AML-193 (cell line): ENCODE measurements around the gene FLOT1.

Source experiments
- DNase-seq, 2 experiments: peaks; one replicate each; lab custom pipeline; 2025; lab: John Stamatoyannopoulos, UW

Gene FLOT1

DNA sequence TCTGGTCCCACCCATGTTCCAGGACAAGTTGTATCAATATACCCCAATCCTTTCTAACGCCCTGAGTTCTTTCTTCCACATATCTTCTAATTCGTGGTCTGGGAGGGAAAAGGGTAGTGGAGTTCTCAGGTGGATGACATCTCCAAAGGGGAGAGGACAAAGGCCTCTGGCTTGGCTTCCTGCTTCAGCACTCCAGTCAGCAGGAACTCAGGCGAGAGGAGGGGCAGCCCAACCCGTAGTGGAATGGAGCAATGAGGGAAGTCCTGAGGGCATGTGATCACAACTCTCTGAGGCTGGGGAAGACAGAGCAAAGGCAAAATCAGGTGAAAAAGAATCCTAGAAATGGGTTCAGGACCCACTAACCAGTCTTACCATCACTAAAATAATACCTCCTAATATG is 42.1 kb downstream of the FLOT1 start:
- DNase-seq: no peak

DNA sequence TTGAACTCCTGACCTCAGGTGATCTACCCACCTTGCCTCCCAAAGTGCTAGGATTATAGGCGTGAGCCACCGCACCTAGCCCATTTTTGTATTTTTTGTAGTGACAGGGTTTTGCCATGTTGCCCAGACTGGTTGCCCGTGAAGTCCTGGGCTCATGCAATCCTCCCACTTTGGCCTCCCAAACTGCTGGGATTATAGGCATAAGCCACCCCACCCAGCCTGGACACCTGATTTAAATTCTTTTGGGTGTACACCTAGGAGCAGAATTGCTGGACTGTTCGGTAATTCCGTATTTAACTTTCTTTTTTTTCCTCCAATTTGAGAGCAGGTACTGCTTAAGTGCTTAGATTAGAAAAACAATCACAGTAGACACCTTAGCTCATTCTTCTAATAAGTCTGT is 46.1 kb downstream of the FLOT1 start:
- DNase-seq: no peak

DNA sequence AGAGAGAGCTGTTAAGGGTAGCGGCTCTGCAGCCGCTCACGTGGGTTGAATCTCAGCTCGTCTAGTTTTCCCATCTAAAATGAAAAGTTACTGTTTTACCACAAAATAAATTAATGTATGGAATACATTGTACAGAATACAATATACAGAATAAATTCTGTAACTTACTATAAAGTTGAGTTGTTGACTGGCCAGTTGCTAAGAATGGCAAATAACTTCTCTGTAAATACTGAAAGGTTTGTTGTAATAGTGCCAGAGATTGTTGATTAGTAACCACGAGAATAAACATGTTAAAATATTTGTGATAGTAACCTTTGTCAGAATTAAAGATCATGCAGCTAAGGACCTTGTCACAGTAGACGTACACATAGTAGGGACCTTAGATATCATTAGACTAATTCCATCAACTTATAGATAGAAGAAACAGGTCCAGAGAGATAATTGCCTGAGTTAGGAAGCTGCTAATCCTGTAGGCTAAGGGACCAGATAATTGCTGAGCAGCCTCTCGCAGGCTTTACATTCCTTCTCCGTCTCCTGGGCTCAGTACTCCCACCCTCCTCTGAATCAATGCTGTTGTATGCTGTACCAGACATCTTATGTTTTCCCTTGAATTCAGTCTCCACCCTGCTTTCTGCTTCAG is 51.2 kb downstream of the FLOT1 start:
- no peak for DNase-seq

DNA sequence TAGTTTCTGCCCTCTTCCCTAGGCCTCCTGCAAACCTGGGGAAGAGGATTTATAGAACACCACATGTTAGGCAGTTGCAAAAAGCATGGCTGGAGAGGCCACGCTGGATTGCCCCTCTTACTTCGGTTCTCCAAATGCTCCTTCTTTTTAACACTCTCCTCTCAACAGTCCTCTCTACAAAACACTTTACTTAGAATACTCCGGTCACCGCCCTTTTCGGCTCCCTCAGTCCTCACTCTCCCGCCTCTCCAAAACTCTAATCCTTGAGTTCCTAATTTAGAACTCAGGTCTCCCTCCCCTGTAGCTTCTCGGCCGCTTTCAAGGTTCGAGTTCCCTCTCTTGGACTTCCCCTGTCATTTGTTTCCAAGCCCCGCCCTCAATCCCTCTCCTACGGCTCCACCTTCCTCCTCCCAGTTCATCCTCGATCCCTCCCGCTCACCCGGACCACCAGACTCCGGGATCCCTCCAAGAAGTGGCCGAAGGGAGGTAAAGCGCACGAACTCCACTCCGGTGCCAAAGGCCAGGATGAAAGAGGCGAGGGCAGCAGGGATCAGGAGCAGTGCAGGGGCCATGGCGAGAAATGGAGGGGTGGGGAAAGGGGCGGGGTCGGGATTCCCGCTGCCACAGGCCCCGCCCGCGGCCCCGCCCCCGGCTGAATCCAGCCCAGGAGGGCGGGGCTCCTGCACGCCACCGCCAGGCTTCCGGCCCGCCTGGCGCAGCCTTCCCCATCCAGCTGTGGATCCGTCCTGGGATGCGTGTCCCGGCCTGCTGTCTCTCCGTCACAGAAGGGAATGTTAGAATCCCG is 51.9 kb downstream of the FLOT1 start, which contains the start of gene NRM:
NRM (minus strand) TSS at position 582 of the 805 bp plus-strand sequence; CDS start at position 572, 10 bp downstream.
- DNase-seq: peak; percentile 83 to 86

DNA sequence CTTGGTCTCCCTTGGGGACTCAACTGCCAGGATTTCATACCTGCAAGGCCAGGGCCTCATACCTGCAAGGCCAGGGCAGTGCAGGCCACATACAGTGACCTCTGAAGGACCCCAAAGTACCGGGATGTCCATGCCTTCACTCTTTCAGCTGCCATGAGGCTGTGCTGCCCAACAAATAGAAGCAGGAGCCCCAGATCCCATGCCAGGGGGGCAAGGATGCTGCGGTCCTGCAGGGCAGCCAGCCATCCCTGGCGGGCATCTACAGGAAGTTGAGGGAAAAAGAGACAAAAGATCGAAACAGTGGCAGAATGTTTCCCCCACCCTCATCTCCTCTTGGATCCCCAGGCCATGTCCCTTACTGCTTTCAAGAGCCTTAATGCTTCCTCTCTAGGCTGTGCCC is 52.5 kb downstream of the FLOT1 start:
- no peak for DNase-seq

DNA sequence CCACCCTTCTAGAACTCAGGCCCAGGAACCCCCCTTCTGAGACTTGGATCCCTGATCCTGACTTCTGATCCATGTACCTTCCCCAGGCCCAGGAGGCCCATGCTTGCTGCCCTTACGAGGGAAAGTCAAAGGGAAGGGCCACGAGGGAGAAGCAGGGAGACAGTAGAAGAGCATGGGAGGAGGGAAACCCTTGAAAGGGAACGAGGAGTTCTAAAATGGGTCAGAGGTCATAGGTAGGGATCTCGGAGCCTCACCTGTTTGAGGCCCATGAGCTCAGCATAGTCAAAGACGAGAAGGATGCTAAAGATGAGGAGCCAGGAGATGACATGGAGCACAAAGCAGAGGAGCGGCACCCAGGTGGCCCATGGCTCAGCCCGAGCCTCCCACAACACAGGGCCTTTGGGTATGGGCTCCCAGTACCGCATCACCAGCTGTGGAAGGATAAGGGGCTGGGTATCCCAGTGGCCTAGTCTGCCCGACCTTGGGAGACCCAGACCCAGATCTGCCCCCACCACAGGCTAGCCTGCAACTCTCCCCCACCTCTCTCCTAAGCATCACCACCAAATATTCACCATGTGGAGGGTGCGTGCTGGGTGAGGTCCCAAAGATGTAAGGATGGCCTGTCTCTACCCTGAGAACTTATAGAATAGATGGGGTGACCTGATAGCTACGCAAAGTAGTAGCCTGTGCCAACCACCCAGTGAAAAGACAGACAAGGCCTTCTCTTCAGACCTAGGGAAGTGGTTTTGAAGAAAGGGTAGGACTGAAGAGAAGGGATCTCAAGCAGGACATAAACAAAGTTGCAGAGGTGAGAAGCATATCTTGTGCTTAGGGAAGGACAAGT is 53.2 kb downstream of the FLOT1 start:
- DNase-seq: no peak

DNA sequence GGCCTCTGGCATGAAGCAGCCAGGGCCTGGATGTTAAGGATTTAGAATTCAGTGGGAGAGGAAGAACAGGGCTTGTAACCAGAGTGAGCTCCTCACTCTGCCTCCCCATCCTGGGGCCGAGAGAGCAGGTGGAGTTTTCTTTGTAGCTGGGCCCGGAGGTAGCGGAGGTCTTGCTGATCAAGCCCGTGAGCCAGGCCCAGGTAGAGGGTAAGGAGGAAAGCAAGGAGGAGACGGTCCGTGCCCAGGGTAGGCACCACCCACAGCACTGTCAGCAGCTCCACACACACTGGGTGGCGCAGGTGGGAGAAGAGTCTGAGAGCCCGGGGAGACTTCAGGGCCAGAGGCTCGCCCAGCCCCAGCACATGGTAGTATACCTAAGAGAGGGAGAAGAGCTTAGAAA is 53.9 kb downstream of the FLOT1 start:
- DNase-seq: no peak

DNA sequence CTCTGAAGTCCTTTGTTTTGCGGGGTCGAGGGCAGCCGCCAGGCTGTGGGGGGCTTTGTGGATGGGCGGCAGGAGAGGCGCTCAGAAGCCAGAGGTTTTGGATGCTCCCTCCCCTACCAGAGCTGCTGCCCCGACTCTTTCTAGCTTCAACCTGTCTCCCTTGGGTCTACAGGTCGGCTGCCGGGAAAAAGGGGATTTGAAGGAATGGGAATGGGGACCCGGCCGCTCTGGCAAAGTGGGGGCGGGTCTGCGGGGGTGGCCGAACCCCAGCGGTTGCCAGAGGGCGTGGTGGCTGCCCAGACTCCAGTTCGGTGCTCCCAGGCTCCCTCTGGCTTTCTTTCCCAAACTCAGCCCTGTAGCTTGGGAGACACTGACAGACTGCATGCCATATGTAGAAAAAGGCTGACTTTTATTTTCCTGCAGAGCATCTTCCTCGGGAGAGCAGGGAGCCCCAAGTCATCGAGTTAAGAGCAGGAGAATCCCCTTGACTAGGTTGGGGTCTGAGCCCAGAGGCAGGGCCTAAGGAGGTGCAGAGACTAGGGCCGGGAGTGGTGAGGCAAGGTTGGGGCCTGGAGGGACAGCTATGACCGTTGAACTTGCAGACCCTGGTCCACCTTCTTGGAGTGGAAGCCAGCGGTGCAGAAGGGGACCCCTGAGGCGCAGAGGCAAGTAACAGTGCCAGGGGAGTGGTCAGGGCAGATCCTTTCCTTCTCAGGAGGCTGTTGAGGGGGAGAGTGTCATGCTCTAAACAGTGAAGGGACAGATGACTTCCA is 54.6 kb downstream of the FLOT1 start:
- DNase-seq: no peak

DNA sequence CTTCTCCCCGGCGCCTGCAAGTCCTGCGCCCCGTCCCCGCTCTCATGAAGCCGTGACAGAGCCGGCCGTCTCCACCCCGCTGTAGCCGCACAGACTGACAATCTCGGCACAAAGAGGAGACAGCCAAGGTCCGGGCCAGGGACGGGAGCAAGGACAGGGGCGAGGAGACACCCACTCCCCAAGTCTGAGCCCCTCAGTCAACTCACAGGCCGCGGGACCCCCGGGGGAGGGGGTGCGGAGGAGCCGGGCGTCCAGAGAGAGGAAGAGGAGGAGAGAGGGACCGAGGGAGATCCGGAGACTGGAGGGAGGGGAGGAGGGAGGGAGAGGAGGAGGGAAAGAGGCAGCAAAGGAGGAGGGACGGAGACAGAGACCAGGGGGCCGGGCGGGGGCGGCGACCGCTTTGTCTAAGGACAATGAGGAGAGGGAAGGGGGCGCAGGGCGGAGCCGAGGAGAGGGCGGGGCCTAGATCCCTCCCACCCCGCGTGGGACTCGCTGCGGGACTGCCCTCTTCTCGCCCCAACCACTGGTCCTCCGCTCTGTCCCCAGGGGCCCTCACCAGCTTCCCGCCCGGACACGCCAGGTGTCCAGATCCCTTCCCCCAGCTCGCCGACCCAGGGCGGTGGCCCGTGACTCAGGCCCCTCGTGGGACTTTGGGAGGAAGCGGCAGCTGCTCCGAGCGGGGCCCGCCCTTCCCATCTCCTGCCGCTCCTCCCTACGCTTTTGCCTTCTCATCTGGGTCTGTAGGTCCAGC is 55.4 kb downstream of the FLOT1 start:
- peak; percentile 75 to 89 for DNase-seq

DNA sequence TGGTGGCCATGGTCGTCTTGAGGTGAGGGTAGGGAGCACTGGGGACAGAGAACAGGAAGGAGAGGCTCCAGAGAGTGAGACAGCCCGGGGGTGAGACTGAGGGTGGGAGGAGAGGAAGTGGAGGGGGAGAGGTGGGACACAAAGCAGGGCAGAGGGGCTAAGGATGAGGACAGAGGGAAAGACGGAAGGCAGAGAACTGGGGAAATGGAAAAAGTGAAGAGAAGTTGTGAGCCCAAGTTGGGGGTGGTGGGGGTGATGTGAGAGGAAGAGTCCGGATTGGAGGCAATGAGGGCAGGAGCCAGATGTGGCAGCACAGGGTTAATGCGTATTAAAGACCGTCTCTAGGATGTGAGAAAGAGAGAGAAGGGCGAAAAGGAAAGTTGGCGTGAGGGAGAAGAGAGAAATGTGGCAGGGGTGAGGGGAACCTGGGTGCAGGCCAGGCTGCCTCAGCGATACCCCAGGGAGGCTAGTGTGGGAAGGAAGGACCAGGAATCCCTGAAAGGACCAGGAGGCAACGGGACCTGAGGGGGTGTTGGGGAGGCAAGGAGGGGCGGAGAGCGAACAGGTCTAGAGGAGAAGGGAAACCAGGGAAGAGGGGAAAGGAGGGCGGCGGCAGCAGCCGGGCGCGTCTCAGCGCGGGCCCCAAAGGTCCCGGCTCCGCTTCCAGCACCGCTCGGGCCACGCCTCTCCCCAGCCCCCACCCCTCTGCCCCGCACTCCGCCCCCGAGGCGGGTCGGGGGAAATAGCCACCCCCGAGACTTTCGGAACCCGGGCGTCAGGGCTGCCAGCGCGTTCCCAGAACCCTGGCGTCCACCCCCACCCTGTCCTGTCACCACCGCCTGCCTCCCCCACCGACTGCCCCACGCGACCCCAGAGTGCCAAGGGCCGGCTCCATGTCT is 56.2 kb downstream of the FLOT1 start, which contains the start of gene PPP1R18:
PPP1R18 (minus strand) TSS at position 637 of the 899 bp plus-strand sequence; CDS start at position 10, 627 bp downstream.
- DNase-seq: peak in 1 of 2 experiments; percentile 53

DNA sequence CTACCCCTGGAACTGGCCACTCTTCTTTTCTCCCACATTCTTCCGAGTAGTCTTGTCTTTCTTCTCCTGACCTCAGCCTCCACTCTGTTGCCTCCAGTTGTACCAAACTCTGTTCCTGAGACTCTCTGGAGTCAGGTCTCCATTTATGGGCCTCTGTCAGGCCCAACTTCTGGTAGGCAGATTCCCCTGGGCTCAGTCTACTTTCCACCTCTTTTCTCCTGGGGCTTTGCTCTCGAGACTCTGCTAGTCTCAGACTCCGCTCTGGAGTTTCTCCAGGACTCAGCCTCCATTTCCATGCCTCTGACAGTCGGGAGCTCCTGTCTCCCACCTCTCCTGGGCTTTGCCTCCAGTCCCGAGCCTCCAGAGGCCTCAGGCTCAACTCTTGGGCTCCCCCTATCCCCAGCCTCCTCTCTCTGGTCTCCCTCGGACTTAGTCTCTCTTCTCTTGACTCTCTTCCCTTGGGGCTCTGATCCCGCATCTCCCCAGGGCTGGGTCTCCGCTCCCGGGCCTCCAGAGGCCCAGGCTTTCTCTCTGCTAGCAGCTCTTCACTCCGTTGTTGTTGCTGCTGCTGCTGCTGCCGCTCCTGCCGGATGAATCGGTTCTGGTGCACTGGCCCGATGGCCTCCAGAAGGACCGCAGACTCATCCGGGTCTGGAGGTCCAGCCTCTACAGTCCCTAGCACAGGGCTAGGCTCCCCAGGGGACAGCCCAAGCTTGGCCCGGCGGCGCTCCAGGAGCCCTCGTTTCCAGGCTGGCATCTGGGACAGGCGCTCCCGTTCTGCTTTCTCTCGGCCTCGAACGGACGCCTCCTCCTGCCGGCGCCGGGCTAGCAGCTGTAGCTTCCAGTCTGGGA is 57.1 kb downstream of the FLOT1 start:
- DNase-seq: peak; percentile 55

DNA sequence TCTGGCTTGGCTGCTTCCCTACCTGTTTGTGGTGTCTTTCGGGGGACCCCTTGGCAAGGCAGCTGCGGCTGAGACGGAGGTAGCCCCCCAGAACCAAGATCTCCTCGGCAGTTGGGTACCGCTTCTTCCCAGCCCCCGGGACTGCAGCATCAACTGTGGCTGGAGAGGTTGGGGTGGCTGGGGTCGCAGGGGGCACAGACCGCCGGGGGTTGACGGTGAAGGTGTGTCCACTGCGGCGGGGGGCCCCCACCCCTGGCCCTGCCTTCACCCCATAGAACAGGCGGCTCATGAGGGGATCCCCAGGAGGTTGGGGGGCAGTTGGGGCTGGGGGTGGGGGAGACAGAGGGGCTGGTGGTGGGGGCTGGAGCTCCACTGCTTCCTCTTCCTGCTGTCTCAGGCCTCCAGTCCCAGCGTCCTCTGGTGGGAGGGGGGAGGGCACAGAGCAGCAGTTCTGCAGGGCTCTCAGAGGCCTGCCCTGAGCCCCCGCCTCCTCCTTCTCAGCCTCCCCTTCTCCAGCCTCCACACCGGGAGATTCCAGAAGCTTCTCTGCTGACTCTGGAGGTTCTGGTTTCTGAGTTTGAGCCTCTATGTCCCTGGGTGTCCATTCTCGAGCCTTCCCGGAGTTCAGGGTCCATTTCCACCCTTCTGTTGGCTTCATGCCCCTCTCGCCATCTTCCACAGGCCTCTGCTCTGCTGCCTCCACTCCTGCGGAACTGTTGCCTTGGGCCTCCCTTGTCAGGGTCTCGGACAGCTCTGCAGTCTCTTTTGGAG is 57.9 kb downstream of the FLOT1 start:
- DNase-seq: peak; percentile 66 to 81

DNA sequence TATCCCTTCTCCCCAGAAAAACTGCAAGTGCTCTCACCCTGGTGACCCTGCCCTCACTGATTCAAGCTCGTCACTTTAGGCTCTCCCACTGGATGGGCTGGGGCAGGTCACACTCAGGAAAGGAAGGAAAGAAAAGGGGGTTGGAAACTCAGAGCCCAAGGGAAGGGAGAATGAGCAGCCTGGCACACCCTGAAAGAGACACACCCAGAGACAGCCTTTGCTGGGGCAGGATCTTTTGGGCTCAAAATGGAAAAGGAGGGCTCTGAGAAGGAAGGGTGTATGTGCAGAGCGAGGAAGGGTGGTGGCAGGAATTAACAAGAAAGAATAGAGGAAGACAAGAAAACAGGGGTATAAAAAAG is 58.5 kb downstream of the FLOT1 start:
- no peak for DNase-seq

DNA sequence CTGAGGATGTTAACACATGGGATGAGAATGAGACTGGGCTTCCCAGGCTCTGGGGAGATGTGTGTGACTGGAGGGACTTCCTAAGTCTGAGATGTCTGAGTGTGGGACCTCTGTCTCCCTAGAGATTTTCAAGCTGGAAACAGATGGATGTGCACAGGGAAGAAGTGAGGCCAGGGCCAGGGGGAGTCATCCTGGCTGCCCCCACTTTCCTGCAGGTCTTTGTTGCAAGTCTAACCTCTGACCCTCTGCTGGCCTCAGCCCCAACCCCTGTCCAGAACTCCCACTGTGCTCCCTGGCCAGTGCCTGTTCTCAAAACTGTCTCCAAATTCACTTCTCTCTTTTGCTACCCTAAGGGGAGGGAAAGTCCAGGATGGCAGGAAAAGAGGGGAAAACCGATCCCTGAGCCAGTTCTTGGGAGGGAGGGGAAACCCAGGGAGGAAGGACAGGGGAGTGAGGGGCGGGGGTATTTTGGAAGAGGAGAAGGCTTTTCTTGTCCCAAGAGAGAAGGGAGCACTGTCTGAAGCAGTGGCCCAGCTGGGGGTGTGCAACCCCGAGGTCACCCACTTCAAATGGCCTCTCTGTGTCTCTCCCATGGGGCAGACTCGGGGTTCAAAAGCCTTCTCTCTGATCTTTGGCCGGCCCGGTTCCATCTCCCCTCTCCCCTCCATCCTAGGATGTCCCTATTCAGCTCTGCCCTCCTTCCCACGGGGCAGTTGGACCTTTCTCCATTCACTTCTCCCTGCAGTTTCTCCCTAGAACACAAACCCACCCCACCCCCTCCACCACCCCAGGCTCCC is 59.1 kb downstream of the FLOT1 start:
- no peak for DNase-seq

DNA sequence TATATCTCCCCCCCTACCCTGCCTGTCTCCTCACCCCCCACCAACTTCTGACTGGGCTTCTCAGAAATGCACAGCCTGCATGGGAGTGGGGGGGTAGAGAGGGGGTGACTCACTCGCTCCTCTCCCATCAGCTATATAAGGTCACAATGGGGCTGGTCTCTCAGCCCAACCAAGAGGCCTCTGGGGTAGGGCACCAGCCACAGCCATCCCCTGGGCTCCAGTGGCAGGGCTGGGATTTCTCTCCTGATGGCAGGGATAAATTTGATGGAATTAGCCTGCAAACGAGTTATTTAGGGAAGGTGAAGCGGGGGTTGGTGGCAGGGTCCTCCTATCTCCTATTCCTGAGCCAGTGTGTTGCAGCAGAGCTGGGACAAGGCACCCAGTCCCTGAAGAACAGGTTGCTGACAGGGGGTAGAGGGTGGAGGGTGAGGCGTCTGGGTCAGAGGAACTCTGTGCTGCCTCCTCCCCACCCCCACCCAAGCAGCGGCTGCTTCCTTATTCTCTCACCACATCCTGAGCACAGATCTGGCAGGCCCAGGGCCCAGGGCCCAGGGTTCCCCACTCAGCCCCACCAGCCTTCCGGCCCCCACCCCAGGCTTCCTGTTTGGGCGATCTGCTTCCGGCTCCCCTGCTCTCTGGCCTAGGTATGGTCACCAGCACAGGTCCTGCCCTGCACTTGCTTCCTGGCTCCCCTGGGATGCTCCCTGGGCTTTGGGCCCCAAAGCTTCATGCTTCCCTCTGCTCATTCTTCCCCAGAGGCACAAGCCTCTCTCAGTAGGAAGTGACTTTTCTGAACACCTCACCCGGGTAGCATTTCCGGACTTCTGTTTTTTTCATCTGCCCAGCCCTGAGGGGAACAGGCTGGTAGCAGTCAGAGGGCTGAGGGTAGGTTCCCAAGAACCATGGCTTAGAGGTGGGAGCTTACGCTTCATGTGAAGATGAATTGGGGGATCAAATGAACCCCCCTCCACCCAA is 60.1 kb downstream of the FLOT1 start:
- peak; percentile 99 for DNase-seq

DNA sequence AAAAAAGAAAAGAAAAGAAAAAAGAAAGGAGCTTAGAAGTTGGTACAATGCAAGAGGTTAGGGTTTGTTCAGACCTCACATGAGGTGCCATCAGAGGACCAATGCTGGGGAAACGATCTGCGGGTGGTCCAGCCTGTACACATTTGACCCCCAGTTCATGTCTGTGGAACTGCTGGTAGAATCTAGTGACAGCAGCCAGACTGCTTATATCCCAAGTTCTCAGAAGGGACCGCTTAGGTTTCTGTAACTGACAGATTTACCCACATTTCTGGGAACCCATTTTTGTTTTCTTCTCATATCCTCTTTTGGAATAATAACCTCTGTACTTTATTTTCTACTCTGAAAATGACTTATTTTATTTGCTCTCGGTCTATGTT is 60.7 kb downstream of the FLOT1 start:
- no peak for DNase-seq
